A549 (cell line): ENCODE measurements around the gene MIX23. TPM values are rescaled to one million over a fixed set of nuclear protein-coding genes. Genes with fewer than 3 reads are reported as not detected.

Source experiments
- ATAC-seq, 2 experiments: fragments of 200-7000 bp in 1 of 2; fragments of >200 bp in 1 of 2; cut with Nextera tagmentation in 1 of 2; cut with Tn5 transposase in 1 of 2; 3 replicates each; pipeline versions ENCODE4 v1.8.0 to v1.9.1; 2018 to 2020; ENCODE audit warnings: mild to moderate bottlenecking in 1 of 2, moderate library complexity in 1 of 2
- CTCF ChIA-PET: fragments of 300-600 bp; sonication (Branson Sonifier 250); formaldehyde crosslinking; extraction: SDS; loops from one replicate; lab custom pipeline; 2021; ENCODE audit warnings: antibody characterized with exemption, inconsistent platforms; lab: Yijun Ruan, JAX
- POLR2A ChIA-PET: fragments of 350-600 bp; formaldehyde crosslinking; extraction: SDS; loops from one replicate; lab custom pipeline; 2021; ENCODE audit warnings: antibody characterized with exemption, inconsistent platforms; lab: Yijun Ruan, JAX
- DNase-seq, 2 experiments: peaks; one replicate each; pipeline versions ENCODE4 v3.0.0 to v3.0.0-alpha.2; 2011 to 2016; ENCODE audit warnings: low read depth in 1 of 2, low spot score in 1 of 2
- FAIRE-seq: peaks from 2 replicates; lab custom pipeline; 2011; peaks lifted over from hg19 to GRCh38; lab: Jason Lieb, UNC
- H3K27ac ChIP-seq, 2 experiments: fragments of >200 bp; sonication (Bioruptor Twin); formaldehyde crosslinking; 3 replicates each; pipeline ENCODE4 v1.5.1; 2016 to 2017
- H3K4me1 ChIP-seq: fragments of >200 bp; sonication (Bioruptor Twin); formaldehyde crosslinking; 3 replicates; pipeline ENCODE4 v1.6.1; 2016
- H3K4me2 ChIP-seq: fragments of >200 bp; sonication (Bioruptor Twin); formaldehyde crosslinking; 3 replicates; pipeline ENCODE4 v1.6.1; 2016
- H3K4me3 ChIP-seq: fragments of >200 bp; sonication (Bioruptor Twin); formaldehyde crosslinking; 3 replicates; pipeline ENCODE4 v1.5.1; 2016
- H3K9me3 ChIP-seq: fragments of >200 bp; sonication (Bioruptor Twin); formaldehyde crosslinking; 3 replicates; pipeline ENCODE4 v1.6.1; 2016
- CEBPB ChIP-seq, 2 experiments: fragments of >200 bp in 1 of 2; sonication (Bioruptor Twin) in 1 of 2; formaldehyde crosslinking in 1 of 2; IDR thresholded peaks; 2 replicates each; pipeline ENCODE4 v1.6.1; 2012 to 2016
- CHD2 ChIP-seq: fragments of 150-350 bp; IDR thresholded peaks from 2 replicates; pipeline ENCODE4 v1.6.1; 2014; ENCODE audit warnings: low read length; ENCODE audit not compliant: partially characterized antibody
- CTCF ChIP-seq: fragments of >200 bp; sonication (Bioruptor Twin); formaldehyde crosslinking; IDR thresholded peaks from 3 replicates; pipeline ENCODE4 v1.5.1; 2016
- EP300 ChIP-seq, 2 experiments: fragments of >200 bp; sonication (Bioruptor Twin); formaldehyde crosslinking; IDR thresholded peaks; 2 replicates in 1 of 2; 3 replicates in 1 of 2; pipeline ENCODE4 v1.6.1; 2016 to 2017
- FOSL2 ChIP-seq, 2 experiments: fragments of 450-650 bp in 1 of 2; fragments of >200 bp in 1 of 2; sonication (Bioruptor Twin) in 1 of 2; formaldehyde crosslinking; IDR thresholded peaks; 2 replicates each; pipeline versions ENCODE4 v1.5.0 to v1.6.1; 2016 to 2020; ENCODE audit warnings: mild to moderate bottlenecking in 1 of 2, moderate library complexity in 1 of 2
- JUNB ChIP-seq: fragments of >200 bp; sonication (Bioruptor Twin); formaldehyde crosslinking; IDR thresholded peaks from 2 replicates; pipeline ENCODE4 v1.6.1; 2016
- KDM5A ChIP-seq: fragments of 200-600 bp; sonication (generic); IDR thresholded peaks from 2 replicates; pipeline ENCODE4 v1.6.1; 2016; ENCODE audit warnings: antibody characterized with exemption, mild to moderate bottlenecking
- MAFK ChIP-seq: fragments of 450-650 bp; IDR thresholded peaks from 2 replicates; pipeline ENCODE4 v1.6.1; 2014; ENCODE audit not compliant: partially characterized antibody
- MAX ChIP-seq: IDR thresholded peaks from 2 replicates; pipeline ENCODE4 v1.6.1; 2012
- NFE2L2 ChIP-seq: fragments of 150-350 bp; conservative IDR thresholded peaks from 2 replicates; pipeline ENCODE4 v1.6.1; 2014; ENCODE audit warnings: low read length
- NPAS2 ChIP-seq: fragments of 250-450 bp; sonication (Bioruptor Pico); IDR thresholded peaks from 2 replicates; pipeline ENCODE4 v1.8.0; 2022; ENCODE audit warnings: mild to moderate bottlenecking, moderate library complexity, borderline replicate concordance
- NR3C1 ChIP-seq: fragments of >200 bp; sonication (Bioruptor Twin); formaldehyde crosslinking; IDR thresholded peaks from 3 replicates; pipeline ENCODE4 v1.6.1; 2017
- PBX3 ChIP-seq: IDR thresholded peaks from 2 replicates; pipeline ENCODE4 v1.6.1; 2012
- TP53 ChIP-seq: fragments of 250-450 bp; sonication (Bioruptor Pico); IDR thresholded peaks from 2 replicates; pipeline ENCODE4 v1.5.0; 2021; ENCODE audit warnings: mild to moderate bottlenecking, moderate library complexity
- ZC3H11A ChIP-seq: fragments of 450-650 bp; IDR thresholded peaks from 2 replicates; pipeline ENCODE4 v1.6.1; 2014; ENCODE audit warnings: antibody characterized with exemption, mild to moderate bottlenecking
- ZSCAN20 ChIP-seq: fragments of 250-450 bp; sonication (Bioruptor Pico); IDR thresholded peaks from 2 replicates; pipeline ENCODE4 v1.8.0; 2022; ENCODE audit warnings: mild to moderate bottlenecking, moderate library complexity
- WGBS: methylation state at CpG from one replicate; pipeline ENCODE4 v1.1.6; 2017; ENCODE audit errors: missing lambda C conversion rate; 5-methylcytosine and 5-hydroxymethylcytosine counted together
- polyA plus RNA-seq, 4 experiments: library from polyadenylated mRNA; depleted of rRNA in 3 of 4; stranded (reverse); fragments of >200 nt; fragmentation: RNase III in 1 of 4; extraction: RNeasy Plus Mini Kit Qiagen cat#74134 plus additional on column Dnase treatment in 1 of 4; gene quantifications; 2 replicates in 3 of 4; 3 replicates in 1 of 4; pipeline ENCODE4 v1.2.3, GENCODE V29; 2011 to 2017
- TF ChIP-seq, protein P1 (sequence below): fragments of 450-650 bp; IDR thresholded peaks from 2 replicates; pipeline ENCODE4 v1.6.1; 2014; ENCODE audit warnings: antibody characterized with exemption
- TF ChIP-seq, protein P2 (sequence below): fragments of 250-450 bp; sonication (Bioruptor Pico); IDR thresholded peaks from 2 replicates; pipeline ENCODE4 v1.5.0; 2021; ENCODE audit warnings: mild to moderate bottlenecking, moderate library complexity, borderline replicate concordance
- TF ChIP-seq, protein P3 (sequence below): IDR thresholded peaks from 2 replicates; pipeline ENCODE4 v1.6.1; 2012; ENCODE audit warnings: low read depth, borderline replicate concordance

MIX23 gene
- polyA plus RNA-seq, 2 of the 4 experiments (the other 2 are of a cell fraction), result 51.6 to 54.1 TPM

GRCh38 chr3:122421836-122422235, 38.8 kb upstream of the MIX23 start:
- Histone ChIP-seq H3K27ac (no peak overlapping the region), H3K9me3 (no peaks in the 10 kb centered on the region), H3K4me2 (no peak overlapping the region), H3K4me1 (peaks cover 7% of the 10 kb centered on the region; the same call in 1 of the 3 replicates)
- FAIRE-seq, result peak; percentile 49
- TF ChIP-seq NFE2L2, result no peak
- TF ChIP-seq PBX3, result no peak
- no peak for TF ChIP-seq MAX
- no peak for TF ChIP-seq ZC3H11A
- no peak for TF ChIP-seq JUNB
- TF ChIP-seq, protein P1, sequence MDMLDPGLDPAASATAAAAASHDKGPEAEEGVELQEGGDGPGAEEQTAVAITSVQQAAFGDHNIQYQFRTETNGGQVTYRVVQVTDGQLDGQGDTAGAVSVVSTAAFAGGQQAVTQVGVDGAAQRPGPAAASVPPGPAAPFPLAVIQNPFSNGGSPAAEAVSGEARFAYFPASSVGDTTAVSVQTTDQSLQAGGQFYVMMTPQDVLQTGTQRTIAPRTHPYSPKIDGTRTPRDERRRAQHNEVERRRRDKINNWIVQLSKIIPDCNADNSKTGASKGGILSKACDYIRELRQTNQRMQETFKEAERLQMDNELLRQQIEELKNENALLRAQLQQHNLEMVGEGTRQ, result no peak
- no peak for TF ChIP-seq CTCF
- no peak for TF ChIP-seq KDM5A
- TF ChIP-seq EP300 (IDR thresholded peaks at IDR 0.05), result no peak
- TF ChIP-seq, all 56 proteins: peak for 0
- ATAC-seq (no peak), DNase-seq (no peak)
- H3K4me3 ChIP-seq, result no peak overlapping the region
- WGBS, result 79% methylated on average over 2 of the region's 2 CpGs
- ChIA-PET CTCF (interaction anchor here (0.8 kb wide), 1 partner anchor 36 kb away, joined by 3 read pairs; no protein-coding TSS in a partner anchor), POLR2A (no interaction called here)

DNA sequence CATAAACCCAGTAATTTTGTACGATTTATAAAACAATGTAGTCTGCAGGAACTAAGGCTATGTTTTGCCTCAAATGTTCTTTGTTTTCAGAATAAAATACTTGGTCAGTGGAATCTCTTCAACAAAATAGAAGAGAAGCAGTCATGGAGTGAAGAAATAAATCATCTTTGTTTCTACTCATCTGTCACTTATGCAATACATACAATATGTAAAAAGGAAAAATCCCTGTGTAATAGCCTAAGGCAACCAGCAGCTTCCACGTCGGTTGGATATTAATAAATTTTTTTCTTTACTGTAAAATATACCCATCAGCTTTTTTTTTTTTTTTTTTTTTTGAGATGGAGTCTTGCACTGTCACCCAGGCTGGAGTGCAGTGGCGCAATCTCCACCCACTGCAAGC, 38.1 kb upstream of the MIX23 start:
- 94% methylated on average over 4 of the region's 4 CpGs for WGBS
- FAIRE-seq, result no peak
- no peaks in the 10 kb centered on the region for H3K9me3 ChIP-seq
- TF ChIP-seq, protein P2, sequence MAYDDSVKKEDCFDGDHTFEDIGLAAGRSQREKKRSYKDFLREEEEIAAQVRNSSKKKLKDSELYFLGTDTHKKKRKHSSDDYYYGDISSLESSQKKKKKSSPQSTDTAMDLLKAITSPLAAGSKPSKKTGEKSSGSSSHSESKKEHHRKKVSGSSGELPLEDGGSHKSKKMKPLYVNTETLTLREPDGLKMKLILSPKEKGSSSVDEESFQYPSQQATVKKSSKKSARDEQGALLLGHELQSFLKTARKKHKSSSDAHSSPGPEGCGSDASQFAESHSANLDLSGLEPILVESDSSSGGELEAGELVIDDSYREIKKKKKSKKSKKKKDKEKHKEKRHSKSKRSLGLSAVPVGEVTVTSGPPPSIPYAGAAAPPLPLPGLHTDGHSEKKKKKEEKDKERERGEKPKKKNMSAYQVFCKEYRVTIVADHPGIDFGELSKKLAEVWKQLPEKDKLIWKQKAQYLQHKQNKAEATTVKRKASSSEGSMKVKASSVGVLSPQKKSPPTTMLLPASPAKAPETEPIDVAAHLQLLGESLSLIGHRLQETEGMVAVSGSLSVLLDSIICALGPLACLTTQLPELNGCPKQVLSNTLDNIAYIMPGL (CRISPR knock-in tag), result no peak
- TF ChIP-seq, protein P3, sequence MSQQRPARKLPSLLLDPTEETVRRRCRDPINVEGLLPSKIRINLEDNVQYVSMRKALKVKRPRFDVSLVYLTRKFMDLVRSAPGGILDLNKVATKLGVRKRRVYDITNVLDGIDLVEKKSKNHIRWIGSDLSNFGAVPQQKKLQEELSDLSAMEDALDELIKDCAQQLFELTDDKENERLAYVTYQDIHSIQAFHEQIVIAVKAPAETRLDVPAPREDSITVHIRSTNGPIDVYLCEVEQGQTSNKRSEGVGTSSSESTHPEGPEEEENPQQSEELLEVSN, result no peak
- TF ChIP-seq CHD2, result no peak
- TF ChIP-seq TP53 (CRISPR knock-in tag), result no peak
- TF ChIP-seq MAFK, result no peak
- TF ChIP-seq JUNB, result no peak
- no peak for TF ChIP-seq KDM5A
- no peak for TF ChIP-seq CEBPB (IDR thresholded peaks at IDR 0.05)
- no peak for TF ChIP-seq NR3C1
- TF ChIP-seq FOSL2 (IDR thresholded peaks at IDR 0.05), result no peak
- TF ChIP-seq FOSL2 (CRISPR knock-in tag; IDR thresholded peaks at IDR 0.05), result no peak
- TF ChIP-seq NPAS2 (CRISPR knock-in tag), result no peak
- no peak for TF ChIP-seq ZSCAN20 (CRISPR knock-in tag)
- TF ChIP-seq, all 56 proteins: peak for 0
- H3K4me3 ChIP-seq, result no peak overlapping the region
- H3K4me2 ChIP-seq, result no peak overlapping the region
- DNase-seq (no peak), ATAC-seq (no peak)
- POLR2A ChIA-PET, result interaction anchor here (0.8 kb wide), 1 partner anchor 38 kb away, joined by 3 read pairs; the partner anchor contains the start of gene FAM162A
- H3K27ac ChIP-seq, result no peak overlapping the region
- H3K4me1 ChIP-seq, result peaks cover 7% of the 10 kb centered on the region; the same call in 1 of the 3 replicates
- CTCF ChIA-PET, result interaction anchor here (0.6 to 0.8 kb wide), 2 partner anchors 36 to 89 kb away, joined by 3 read pairs; no protein-coding TSS in a partner anchor
